SK-N-SH (cell line): ENCODE measurements around the gene RBSN. TPM values are rescaled to one million over a fixed set of nuclear protein-coding genes. Genes with fewer than 3 reads are reported as not detected.

Source experiments
- CTCF ChIA-PET: fragments of 300-600, 350-600 bp; formaldehyde crosslinking; extraction: SDS; loops from one replicate; lab custom pipeline; 2021; lab: Yijun Ruan, JAX
- POLR2A ChIA-PET: fragments of 350-600 bp; sonication (Branson Sonifier 250); formaldehyde crosslinking; extraction: SDS; loops from one replicate; lab custom pipeline; 2020; ENCODE audit warnings: antibody characterized with exemption, inconsistent platforms; lab: Yijun Ruan, JAX
- DNase-seq: peaks from one replicate; pipeline ENCODE4 v3.0.0; 2012
- H2AFZ ChIP-seq: fragments of 200-600 bp; sonication (generic); 2 replicates; pipeline ENCODE4 v1.8.1; 2016; ENCODE audit warnings: antibody characterized with exemption, mild to moderate bottlenecking, low read depth
- H3F3A ChIP-seq: fragments of 200-600 bp; sonication (generic); replicated peaks from 2 replicates; pipeline ENCODE3; 2016; ENCODE audit warnings: antibody characterized with exemption, mild to moderate bottlenecking; ENCODE audit not compliant: insufficient read depth
- H3K27ac ChIP-seq, 2 experiments: fragments of 200-500 bp in 1 of 2; fragments of 200-600 bp in 1 of 2; sonication (Bioruptor generic) in 1 of 2; sonication (generic), shearing (Covaris generic) in 1 of 2; 2 replicates each; pipeline versions ENCODE4 v1.5.1 to v1.6.1; 2014 to 2016; ENCODE audit warnings: low read depth in 2 of 2, inconsistent platforms in 1 of 2, low read length in 1 of 2, mild to moderate bottlenecking in 1 of 2, mixed read lengths in 1 of 2
- H3K27me3 ChIP-seq: fragments of 200-600 bp; sonication (generic), shearing (Covaris generic); 2 replicates; pipeline ENCODE4 v1.6.1; 2016; ENCODE audit warnings: mixed run types; ENCODE audit not compliant: insufficient read depth
- H3K36me3 ChIP-seq, 2 experiments: fragments of 200-500 bp in 1 of 2; fragments of 200-600 bp in 1 of 2; sonication (Bioruptor generic) in 1 of 2; sonication (generic) in 1 of 2; replicated peaks in 1 of 2; 2 replicates each; pipeline versions ENCODE3 to v1.5.1; 2014 to 2016; ENCODE audit warnings: low read length in 1 of 2, mild to moderate bottlenecking in 1 of 2; ENCODE audit not compliant: insufficient read depth in 2 of 2, control insufficient read depth in 1 of 2
- H3K4me1 ChIP-seq, 2 experiments: fragments of 200-500 bp in 1 of 2; fragments of 200-600 bp in 1 of 2; sonication (Bioruptor generic) in 1 of 2; sonication (generic), shearing (Covaris generic) in 1 of 2; 2 replicates each; pipeline versions ENCODE4 v1.5.1 to v1.6.1; 2014 to 2016; ENCODE audit warnings: low read depth in 1 of 2, low read length in 1 of 2, mixed run types in 1 of 2; ENCODE audit not compliant: insufficient read depth in 2 of 2, control insufficient read depth in 1 of 2
- H3K4me2 ChIP-seq: fragments of 200-600 bp; sonication (generic), shearing (Covaris generic); 2 replicates; pipeline ENCODE4 v1.6.1; 2017; ENCODE audit warnings: mixed run types
- H3K4me3 ChIP-seq, 2 experiments: fragments of 200-500 bp in 1 of 2; fragments of 200-600 bp in 1 of 2; sonication (Bioruptor generic) in 1 of 2; sonication (generic), shearing (Covaris generic) in 1 of 2; 2 replicates each; pipeline versions ENCODE4 v1.5.1 to v1.8.1; 2014 to 2016; ENCODE audit warnings: low read depth in 2 of 2, inconsistent platforms in 1 of 2, low read length in 1 of 2, mild to moderate bottlenecking in 1 of 2, mixed read lengths in 1 of 2, moderate library complexity in 1 of 2
- H3K79me2 ChIP-seq: fragments of 200-600 bp; sonication (generic); 2 replicates; pipeline ENCODE4 v1.8.1; 2017; ENCODE audit warnings: mild to moderate bottlenecking; ENCODE audit not compliant: insufficient read depth
- H3K9ac ChIP-seq: fragments of 200-600 bp; sonication (generic); 2 replicates; pipeline ENCODE4 v1.6.1; 2017; ENCODE audit warnings: mixed run types
- H3K9me2 ChIP-seq: fragments of 200-600 bp; sonication (generic); 2 replicates; pipeline ENCODE4 v1.6.1; 2017; ENCODE audit warnings: mixed run types
- H3K9me3 ChIP-seq: fragments of 200-600 bp; sonication (generic); 2 replicates; pipeline ENCODE4 v1.6.1; 2017; ENCODE audit warnings: mixed run types, mild to moderate bottlenecking, moderate library complexity
- H4K20me1 ChIP-seq: fragments of 200-600 bp; sonication (generic); 2 replicates; pipeline ENCODE4 v1.6.1; 2017; ENCODE audit warnings: mild to moderate bottlenecking, mixed run types; ENCODE audit not compliant: insufficient read depth
- CHD2 ChIP-seq: fragments of 150-350 bp; IDR thresholded peaks from 2 replicates; pipeline ENCODE4 v1.6.1; 2018; ENCODE audit warnings: low read length; ENCODE audit not compliant: partially characterized antibody
- ELF1 ChIP-seq: IDR thresholded peaks from 2 replicates; pipeline ENCODE4 v1.4.0; 2012
- FOSL2 ChIP-seq: IDR thresholded peaks from 2 replicates; pipeline ENCODE4 v1.4.0; 2012; ENCODE audit warnings: low read depth, mild to moderate bottlenecking, moderate library complexity, borderline replicate concordance
- GATA2 ChIP-seq: sonication (generic); formaldehyde crosslinking; IDR thresholded peaks from 2 replicates; pipeline ENCODE4 v1.5.0; 2020; ENCODE audit warnings: mild to moderate bottlenecking, missing genetic modification reagents
- MEF2A ChIP-seq: IDR thresholded peaks from 2 replicates; pipeline ENCODE4 v1.4.0; 2012; ENCODE audit warnings: low read depth, borderline replicate concordance
- NFIC ChIP-seq: IDR thresholded peaks from 2 replicates; pipeline ENCODE4 v1.4.0; 2012; ENCODE audit warnings: borderline replicate concordance
- NRF1 ChIP-seq: IDR thresholded peaks from 2 replicates; pipeline ENCODE4 v1.6.1; 2012; ENCODE audit warnings: low read depth, mild to moderate bottlenecking, low read length
- RAD21 ChIP-seq: IDR thresholded peaks from 2 replicates; pipeline ENCODE4 v1.6.1; 2012; ENCODE audit warnings: mild to moderate bottlenecking, low read length
- RCOR1 ChIP-seq: fragments of 150-350 bp; IDR thresholded peaks from 2 replicates; pipeline ENCODE4 v1.6.1; 2017; ENCODE audit warnings: antibody characterized with exemption, low read length
- RXRA ChIP-seq: IDR thresholded peaks from 2 replicates; pipeline ENCODE4 v1.4.0; 2012; ENCODE audit warnings: low read depth, mild to moderate bottlenecking, borderline replicate concordance
- SIN3A ChIP-seq: IDR thresholded peaks from 2 replicates; pipeline ENCODE4 v1.6.1; 2012; ENCODE audit warnings: low read depth, mild to moderate bottlenecking, low read length, moderate library complexity, borderline replicate concordance
- SMC3 ChIP-seq: IDR thresholded peaks from 2 replicates; pipeline ENCODE4 v1.6.1; 2012; ENCODE audit warnings: low read depth, low read length, improper control_type of control experiment
- TAF1 ChIP-seq: IDR thresholded peaks from 2 replicates; pipeline ENCODE4 v1.6.1; 2012; ENCODE audit warnings: low read depth, mild to moderate bottlenecking, low read length, moderate library complexity, borderline replicate concordance
- TEAD4 ChIP-seq: IDR thresholded peaks from 2 replicates; pipeline ENCODE4 v1.4.0; 2012; ENCODE audit warnings: mild to moderate bottlenecking, borderline replicate concordance; ENCODE audit not compliant: insufficient read depth
- USF1 ChIP-seq: IDR thresholded peaks from 2 replicates; pipeline ENCODE4 v1.4.0; 2012; ENCODE audit warnings: low read depth, borderline replicate concordance
- YY1 ChIP-seq: IDR thresholded peaks from 2 replicates; pipeline ENCODE4 v1.4.0; 2012; ENCODE audit warnings: low read depth, mild to moderate bottlenecking
- WGBS: methylation state at CpG from one replicate; pipeline ENCODE4 v1.1.6; 2017; ENCODE audit warnings: low lambda C conversion rate; 5-methylcytosine and 5-hydroxymethylcytosine counted together
- polyA plus RNA-seq, 3 experiments: library from polyadenylated mRNA; depleted of rRNA; stranded (reverse); fragments of >200 nt; gene quantifications; 2 replicates each; pipeline ENCODE4 v1.2.3, GENCODE V29; 2012
- TF ChIP-seq, protein P1 (sequence below): fragments of 150-350 bp; IDR thresholded peaks from 2 replicates; pipeline ENCODE4 v1.6.1; 2017; ENCODE audit warnings: antibody characterized with exemption, low read length, low read depth, borderline replicate concordance

Gene RBSN
- polyA plus RNA-seq, 1 of the 3 experiments (the other 2 are of a cell fraction) = 4.7 TPM

GRCh38 chr3:15113471-15113870 is 14.5 kb upstream of the RBSN start:
- H3K9ac ChIP-seq = no peak overlapping the region
- H3K4me2 ChIP-seq = no peak overlapping the region
- no peaks in the 10 kb centered on the region; the same call in 1 of the 2 replicates for H3K27me3 ChIP-seq
- WGBS = 57% methylated on average over 6 of the region's 6 CpGs
- no peaks in the 10 kb centered on the region for H3K4me1 ChIP-seq
- no peaks in the 10 kb centered on the region for H3K9me3 ChIP-seq
- no peak overlapping the region for H3K27ac ChIP-seq
- no peak for DNase-seq
- H3K4me3 ChIP-seq = no peak overlapping the region
- TF ChIP-seq SIN3A (no peak), FOSL2 (no peak), SMC3 (no peak), TAF1 (no peak), CHD2 (no peak), ELF1 (no peak), NFIC (no peak), RAD21 (no peak), RXRA (no peak), YY1 (no peak)
- TF ChIP-seq, protein P1, sequence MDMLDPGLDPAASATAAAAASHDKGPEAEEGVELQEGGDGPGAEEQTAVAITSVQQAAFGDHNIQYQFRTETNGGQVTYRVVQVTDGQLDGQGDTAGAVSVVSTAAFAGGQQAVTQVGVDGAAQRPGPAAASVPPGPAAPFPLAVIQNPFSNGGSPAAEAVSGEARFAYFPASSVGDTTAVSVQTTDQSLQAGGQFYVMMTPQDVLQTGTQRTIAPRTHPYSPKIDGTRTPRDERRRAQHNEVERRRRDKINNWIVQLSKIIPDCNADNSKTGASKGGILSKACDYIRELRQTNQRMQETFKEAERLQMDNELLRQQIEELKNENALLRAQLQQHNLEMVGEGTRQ = no peak
- H4K20me1 ChIP-seq = no peaks in the 10 kb centered on the region
- no peaks in the 10 kb centered on the region for H3K36me3 ChIP-seq
- H3F3A ChIP-seq = no peaks in the 10 kb centered on the region
- ChIA-PET CTCF (interaction anchor here (0.7 to 0.9 kb wide), 2 partner anchors 14 to 154 kb away, joined by 3 to 4 read pairs; no protein-coding TSS in a partner anchor), POLR2A (no interaction called here)
- no peaks in the 10 kb centered on the region for H3K9me2 ChIP-seq
- H2AFZ ChIP-seq = no peak overlapping the region
- no peaks in the 10 kb centered on the region for H3K79me2 ChIP-seq

DNA sequence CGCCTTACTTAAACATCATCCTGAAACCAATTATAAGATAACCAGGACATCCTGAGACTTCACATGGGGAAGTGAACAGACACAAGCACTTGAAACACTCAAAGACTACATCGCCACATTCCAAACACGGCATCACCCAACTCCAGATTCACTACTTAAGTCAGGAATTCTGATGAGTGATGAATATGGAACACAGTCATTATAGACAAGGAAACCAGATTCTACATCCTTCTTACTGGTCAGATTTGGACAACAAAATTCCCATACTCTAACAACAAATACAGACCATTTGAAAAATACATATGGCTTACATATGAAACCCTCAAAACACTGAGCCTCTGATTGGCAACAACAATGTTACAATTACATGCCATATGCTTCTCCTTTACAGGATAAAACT is 13.1 kb upstream of the RBSN start:
- H2AFZ ChIP-seq = no peak overlapping the region

More for the DNA sequence above, 13.1 kb upstream of the RBSN start:
- Histone ChIP-seq H3K4me2 (no peak overlapping the region), H3K9me2 (no peaks in the 10 kb centered on the region), H3K27me3 (no peaks in the 10 kb centered on the region; the same call in 1 of the 2 replicates), H3K4me3 (no peak overlapping the region), H3K9ac (no peak overlapping the region), H3K79me2 (no peaks in the 10 kb centered on the region), H3K9me3 (no peaks in the 10 kb centered on the region), H3K36me3 (no peaks in the 10 kb centered on the region), H3K4me1 (peaks cover 0 to 2% of the 10 kb centered on the region in 2 experiments; a peak in 1 of 4 replicates), H3F3A (no peaks in the 10 kb centered on the region), H4K20me1 (no peaks in the 10 kb centered on the region), H3K27ac (no peak overlapping the region)
- no peak for DNase-seq
- ChIA-PET CTCF (interaction anchor here (5.0 kb wide), 1 partner anchor 93 kb away, joined by 42 read pairs; the partner anchor contains the start of gene CAPN7), POLR2A (no interaction called here)
- 90% methylated on average over 3 of the region's 3 CpGs for WGBS
- no peak for TF ChIP-seq NRF1
- no peak for TF ChIP-seq USF1
- no peak for TF ChIP-seq SMC3
- no peak for TF ChIP-seq RCOR1
- TF ChIP-seq GATA2 = no peak
- TF ChIP-seq MEF2A = no peak
- TF ChIP-seq, protein P1 = no peak
- no peak for TF ChIP-seq TEAD4
